ENCODE measurements around the gene HOXB3. TPM values are rescaled to one million over a fixed set of nuclear protein-coding genes. Genes with fewer than 3 reads are reported as not detected.
A peak's percentile ranks its signal among the peaks of the same experiment; 100 is the strongest.
"Not testable (repeated sequence)": the region's sequence is repeated elsewhere in the genome, so short reads cannot be mapped to it uniquely, and the experiment has no call there.

The HOXB3 gene
- total and polyA plus RNA-seq, 7 donors: 0.96 to 8.8 (median 1.5) TPM

DNA sequence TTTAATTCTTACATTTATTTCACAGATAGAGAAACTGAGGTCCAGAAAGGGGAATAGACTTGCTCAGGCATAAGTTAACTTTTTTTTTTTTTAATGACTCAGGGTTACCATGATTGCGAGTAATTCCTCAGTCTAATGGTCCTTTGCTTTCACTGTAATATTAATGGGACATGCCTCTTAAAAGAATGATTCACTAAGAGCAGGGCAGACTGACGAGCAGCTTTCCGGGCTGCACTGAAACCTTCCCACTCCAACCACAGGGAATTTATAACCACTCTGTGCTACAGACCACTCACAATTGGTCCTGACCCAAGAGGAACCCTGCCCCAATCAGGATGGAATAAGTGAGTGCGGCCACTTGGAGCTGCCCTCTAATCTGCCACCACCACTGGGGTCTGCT lies 50.9 kb downstream of the HOXB3 start:
- no peaks in the 10 kb centered on the region for H3K36me3 ChIP-seq (ENCODE audit: insufficient read depth in 1 of 2, low read depth in 1 of 2)
- no peak for DNase-seq
- H3K9me3 ChIP-seq: no peaks in the 10 kb centered on the region
- intact Hi-C loops (cut with DNase I): no loop called here
- TF ChIP-seq, protein P1, sequence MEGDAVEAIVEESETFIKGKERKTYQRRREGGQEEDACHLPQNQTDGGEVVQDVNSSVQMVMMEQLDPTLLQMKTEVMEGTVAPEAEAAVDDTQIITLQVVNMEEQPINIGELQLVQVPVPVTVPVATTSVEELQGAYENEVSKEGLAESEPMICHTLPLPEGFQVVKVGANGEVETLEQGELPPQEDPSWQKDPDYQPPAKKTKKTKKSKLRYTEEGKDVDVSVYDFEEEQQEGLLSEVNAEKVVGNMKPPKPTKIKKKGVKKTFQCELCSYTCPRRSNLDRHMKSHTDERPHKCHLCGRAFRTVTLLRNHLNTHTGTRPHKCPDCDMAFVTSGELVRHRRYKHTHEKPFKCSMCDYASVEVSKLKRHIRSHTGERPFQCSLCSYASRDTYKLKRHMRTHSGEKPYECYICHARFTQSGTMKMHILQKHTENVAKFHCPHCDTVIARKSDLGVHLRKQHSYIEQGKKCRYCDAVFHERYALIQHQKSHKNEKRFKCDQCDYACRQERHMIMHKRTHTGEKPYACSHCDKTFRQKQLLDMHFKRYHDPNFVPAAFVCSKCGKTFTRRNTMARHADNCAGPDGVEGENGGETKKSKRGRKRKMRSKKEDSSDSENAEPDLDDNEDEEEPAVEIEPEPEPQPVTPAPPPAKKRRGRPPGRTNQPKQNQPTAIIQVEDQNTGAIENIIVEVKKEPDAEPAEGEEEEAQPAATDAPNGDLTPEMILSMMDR (IDR thresholded peaks at IDR 0.05): no peak
- no peak overlapping the region for H3K4me3 ChIP-seq
- peaks cover 4 to 9% (median 9%) of the 10 kb centered on the region in 3 donors for H3K27me3 ChIP-seq (ENCODE audit: insufficient read depth in 3 of 3, low read length in 2 of 3)
- WGBS, 3 donors: 93 to 96% (median 93%) methylated on average over 4 of the region's 4 CpGs
- H3K4me1 ChIP-seq: no peaks in the 10 kb centered on the region
- no peak for ATAC-seq
- no peak overlapping the region for H3K27ac ChIP-seq

DNA sequence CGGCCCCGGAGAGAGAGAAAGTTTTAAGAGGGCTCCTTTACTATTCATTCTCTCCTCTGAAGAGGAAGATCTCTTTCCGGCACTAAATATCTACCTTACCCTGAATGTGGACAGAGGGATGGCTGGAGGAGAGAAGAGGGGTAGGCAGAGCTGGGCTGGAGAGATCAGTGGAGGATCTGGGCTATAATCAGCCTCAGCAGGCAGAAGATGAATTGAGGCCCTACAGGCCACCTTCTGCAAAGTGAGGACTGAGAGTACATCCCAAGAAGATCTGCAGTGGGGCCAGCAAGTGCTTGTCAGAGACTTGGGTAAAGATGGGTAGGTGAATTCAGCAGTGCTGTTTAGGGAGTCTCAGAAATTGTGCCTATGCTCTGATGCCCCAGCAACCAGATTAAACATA lies 52.7 kb downstream of the HOXB3 start:
- H3K27me3 ChIP-seq (ENCODE audit: insufficient read depth in 3 of 3, low read length in 2 of 3): peaks cover 4 to 5% (median 4%) of the 10 kb centered on the region in 3 donors
- DNase-seq (no peak), ATAC-seq (no peak)
- intact Hi-C loops (cut with DNase I): no loop called here
- H3K4me3 ChIP-seq: no peak overlapping the region
- no peaks in the 10 kb centered on the region for H3K9me3 ChIP-seq
- TF ChIP-seq, protein P1 (IDR thresholded peaks at IDR 0.05): no peak
- no peaks in the 10 kb centered on the region for H3K36me3 ChIP-seq (ENCODE audit: insufficient read depth in 1 of 2, low read depth in 1 of 2)
- WGBS, 3 donors: 88 to 96% (median 94%) methylated on average over 3 of the region's 3 CpGs
- no peaks in the 10 kb centered on the region for H3K4me1 ChIP-seq
- H3K27ac ChIP-seq: no peak overlapping the region

DNA sequence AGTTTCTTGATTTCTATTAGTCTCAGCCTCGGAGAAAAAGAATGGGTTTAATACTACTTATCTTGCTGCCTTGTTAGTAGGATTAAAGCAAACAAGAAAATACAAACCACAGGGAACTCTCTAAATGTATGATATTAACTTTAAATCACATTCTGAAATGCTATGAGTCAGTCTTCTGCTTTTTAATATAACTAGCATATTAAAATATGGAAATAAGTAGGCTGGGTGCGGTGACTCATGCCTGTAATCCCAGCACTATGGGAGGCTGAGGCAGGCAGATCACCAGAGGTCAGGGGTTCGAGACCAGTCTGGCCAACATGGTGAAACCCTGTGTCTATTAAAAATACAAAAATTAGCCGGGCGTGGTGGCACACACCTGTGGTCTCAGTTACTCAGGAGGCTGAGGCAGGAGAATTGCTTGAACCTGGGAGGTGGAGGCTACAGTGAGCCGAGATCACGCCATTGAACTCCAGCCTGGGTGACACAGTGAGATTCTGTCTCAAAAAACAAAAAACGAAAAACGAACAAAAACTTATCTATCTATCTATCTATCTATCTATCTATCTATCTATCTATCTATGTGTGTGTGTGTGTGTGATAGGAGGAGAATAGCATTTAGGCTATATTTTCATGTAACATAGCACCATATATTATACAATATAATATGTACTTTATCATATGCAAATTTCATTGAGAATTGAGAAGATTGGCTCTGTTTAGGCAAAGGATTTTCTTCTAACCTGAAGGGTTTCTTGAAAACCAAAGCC lies 54.1 kb downstream of the HOXB3 start:
- intact Hi-C loops (cut with DNase I); ATAC-seq: not testable (repeated sequence)

DNA sequence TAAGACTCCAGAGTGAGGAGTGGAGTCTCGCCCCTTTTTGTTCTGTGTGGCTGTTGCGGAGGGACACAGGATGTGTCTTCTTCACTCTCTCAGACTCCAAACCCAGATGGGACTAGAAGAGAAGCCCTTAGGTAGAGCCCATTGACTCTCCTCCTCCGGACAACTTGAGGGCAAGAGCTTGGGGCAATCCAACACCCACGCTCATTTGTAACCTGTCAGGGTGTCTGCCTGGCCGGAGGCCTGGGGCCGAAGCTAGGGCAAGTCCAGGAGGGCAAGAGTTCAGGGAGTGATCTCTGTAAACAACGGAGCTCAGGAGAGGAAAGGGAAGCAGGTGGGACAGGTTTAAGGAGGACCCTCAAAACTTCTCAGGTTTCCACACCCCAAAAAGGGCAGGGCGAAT lies 57.8 kb downstream of the HOXB3 start:
- H3K36me3 ChIP-seq (ENCODE audit: insufficient read depth in 1 of 2, low read depth in 1 of 2): no peaks in the 10 kb centered on the region
- H3K9me3 ChIP-seq: no peaks in the 10 kb centered on the region
- no peaks in the 10 kb centered on the region for H3K4me1 ChIP-seq
- no peak overlapping the region for H3K4me3 ChIP-seq
- TF ChIP-seq, protein P1 (IDR thresholded peaks at IDR 0.05): no peak
- H3K27me3 ChIP-seq (ENCODE audit: insufficient read depth in 3 of 3, low read length in 2 of 3): peaks cover 0 to 9% (median 7%) of the 10 kb centered on the region in 3 donors
- no peak overlapping the region for H3K27ac ChIP-seq
- DNase-seq (no peak), ATAC-seq (no peak)
- intact Hi-C loops (cut with DNase I): no loop called here
- 89 to 93% (median 91%) methylated on average over 8 of the region's 8 CpGs for WGBS, 3 donors

More for the DNA sequence above, 54.1 kb downstream of the HOXB3 start:
- not testable (repeated sequence) for H3K4me1 ChIP-seq; DNase-seq; H3K27me3 ChIP-seq (ENCODE audit: insufficient read depth in 3 of 3, low read length in 2 of 3); H3K9me3 ChIP-seq; H3K27ac ChIP-seq; H3K4me3 ChIP-seq; H3K36me3 ChIP-seq (ENCODE audit: insufficient read depth in 1 of 2, low read depth in 1 of 2)
- WGBS, 3 donors: 89 to 95% (median 91%) methylated on average over 9 of the region's 9 CpGs

DNA sequence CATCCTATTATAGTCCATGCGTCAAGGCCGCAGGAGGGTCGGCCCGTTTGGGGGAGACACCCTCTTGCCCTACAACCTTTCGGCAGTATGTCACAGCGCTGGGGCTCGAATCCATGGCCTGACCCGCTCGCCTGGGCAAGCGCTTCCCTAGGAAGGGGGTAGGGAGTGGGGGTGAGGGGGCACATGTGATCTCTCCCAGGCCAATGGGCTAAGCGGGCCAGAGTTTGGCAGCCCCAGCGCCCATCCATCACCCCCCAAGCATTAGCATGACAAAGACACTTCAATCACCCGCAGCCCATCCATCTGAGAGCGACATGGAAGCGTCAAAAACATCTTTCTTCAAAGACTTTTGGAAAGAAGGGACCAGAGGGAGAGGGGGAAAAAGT lies 59.2 kb downstream of the HOXB3 start, which contains the start of gene HOXB1:
HOXB1 (minus strand) TSS at position 125 of the 386 bp plus-strand sequence; CDS start at position 18, 107 bp downstream.
- intact Hi-C loops (cut with DNase I): no loop called here

More for the DNA sequence above, 59.2 kb downstream of the HOXB3 start, which contains the start of gene HOXB1:
- Histone ChIP-seq H3K4me3 (no peak within 1 kb of the TSS), H3K9me3 (no peaks in the 10 kb centered on the region), H3K4me1 (no peaks in the 10 kb centered on the region), H3K27ac (no peak within 1 kb of the TSS), H3K27me3 (ENCODE audit: insufficient read depth in 3 of 3, low read length in 2 of 3) (peaks cover 0 to 22% (median 7%) of the 10 kb centered on the region in 3 donors), H3K36me3 (ENCODE audit: insufficient read depth in 1 of 2, low read depth in 1 of 2) (no peaks in the 10 kb centered on the region)
- peak in 1 of 2 donors; percentile 52 for DNase-seq
- TF ChIP-seq, protein P1 (IDR thresholded peaks at IDR 0.05): no peak
- WGBS, 3 donors: 81 to 85% (median 83%) methylated on average over 15 of the region's 15 CpGs
- ATAC-seq: no peak
